ENCODE measurements around the gene NRG4. TPM values are rescaled to one million over a fixed set of nuclear protein-coding genes. Genes with fewer than 3 reads are reported as not detected.

NRG4 gene
- total and polyA plus RNA-seq, 9 of the 15 experiments (the other 6 are each of a cell fraction or from before 2014, with no cell fraction given) = 0.33 to 2.5 (median 0.76) TPM

GRCh38 chr15:76011627-76012551 is at the start of gene NRG4 (continued):
- TF ChIP-seq FOXA3 (CRISPR knock-in tag; conservative IDR thresholded peaks at IDR 0.05 in 1 of 2, IDR thresholded peaks at IDR 0.05 in 1 of 2) (no peak), ZNF408 (CRISPR knock-in tag; IDR thresholded peaks at IDR 0.05; ENCODE audit: low read depth) (no peak), MEF2A (IDR thresholded peaks at IDR 0.05; ENCODE audit: control insufficient read depth, low read depth, low read length) (no peak), LARP7 (IDR thresholded peaks at IDR 0.05) (no peak), TBP (optimal IDR thresholded peaks at IDR 0.05; ENCODE audit: low read depth, low read length) (no peak), PYGO2 (tag; IDR thresholded peaks at IDR 0.05) (no peak), RERE (CRISPR knock-in tag; IDR thresholded peaks at IDR 0.05; ENCODE audit: borderline replicate concordance) (no peak), TFAP4 (CRISPR knock-in tag; IDR thresholded peaks at IDR 0.05; ENCODE audit: borderline replicate concordance) (no peak), ILK (tag; IDR thresholded peaks at IDR 0.05; ENCODE audit: borderline replicate concordance, low read depth) (no peak), ZNF184 (CRISPR knock-in tag; IDR thresholded peaks at IDR 0.05) (no peak), ZNF707 (CRISPR knock-in tag; conservative IDR thresholded peaks at IDR 0.05) (no peak), U2AF1 (optimal IDR thresholded peaks at IDR 0.05; ENCODE audit: low read depth, low read length) (no peak), ZHX1 (conservative IDR thresholded peaks at IDR 0.05; ENCODE audit: low read length) (no peak), ZNF584 (CRISPR knock-in tag; IDR thresholded peaks at IDR 0.05; ENCODE audit: low read depth) (no peak), VEZF1 (CRISPR knock-in tag; IDR thresholded peaks at IDR 0.05) (no peak)
